Measurements from ENCODE around the gene ZBTB4.
A peak's percentile ranks its signal among the peaks of the same experiment; 100 is the strongest.

The ZBTB4 gene, protein sequence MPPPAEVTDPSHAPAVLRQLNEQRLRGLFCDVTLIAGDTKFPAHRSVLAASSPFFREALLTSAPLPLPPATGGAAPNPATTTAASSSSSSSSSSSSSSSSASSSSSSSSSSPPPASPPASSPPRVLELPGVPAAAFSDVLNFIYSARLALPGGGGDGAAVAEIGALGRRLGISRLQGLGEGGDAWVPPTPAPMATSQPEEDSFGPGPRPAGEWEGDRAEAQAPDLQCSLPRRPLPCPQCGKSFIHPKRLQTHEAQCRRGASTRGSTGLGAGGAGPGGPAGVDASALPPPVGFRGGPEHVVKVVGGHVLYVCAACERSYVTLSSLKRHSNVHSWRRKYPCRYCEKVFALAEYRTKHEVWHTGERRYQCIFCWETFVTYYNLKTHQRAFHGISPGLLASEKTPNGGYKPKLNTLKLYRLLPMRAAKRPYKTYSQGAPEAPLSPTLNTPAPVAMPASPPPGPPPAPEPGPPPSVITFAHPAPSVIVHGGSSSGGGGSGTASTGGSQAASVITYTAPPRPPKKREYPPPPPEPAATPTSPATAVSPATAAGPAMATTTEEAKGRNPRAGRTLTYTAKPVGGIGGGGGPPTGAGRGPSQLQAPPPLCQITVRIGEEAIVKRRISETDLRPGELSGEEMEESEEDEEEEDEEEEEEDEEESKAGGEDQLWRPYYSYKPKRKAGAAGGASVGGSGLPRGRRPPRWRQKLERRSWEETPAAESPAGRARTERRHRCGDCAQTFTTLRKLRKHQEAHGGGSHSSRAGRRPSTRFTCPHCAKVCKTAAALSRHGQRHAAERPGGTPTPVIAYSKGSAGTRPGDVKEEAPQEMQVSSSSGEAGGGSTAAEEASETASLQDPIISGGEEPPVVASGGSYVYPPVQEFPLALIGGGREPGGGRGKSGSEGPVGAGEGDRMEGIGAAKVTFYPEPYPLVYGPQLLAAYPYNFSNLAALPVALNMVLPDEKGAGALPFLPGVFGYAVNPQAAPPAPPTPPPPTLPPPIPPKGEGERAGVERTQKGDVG

DNA sequence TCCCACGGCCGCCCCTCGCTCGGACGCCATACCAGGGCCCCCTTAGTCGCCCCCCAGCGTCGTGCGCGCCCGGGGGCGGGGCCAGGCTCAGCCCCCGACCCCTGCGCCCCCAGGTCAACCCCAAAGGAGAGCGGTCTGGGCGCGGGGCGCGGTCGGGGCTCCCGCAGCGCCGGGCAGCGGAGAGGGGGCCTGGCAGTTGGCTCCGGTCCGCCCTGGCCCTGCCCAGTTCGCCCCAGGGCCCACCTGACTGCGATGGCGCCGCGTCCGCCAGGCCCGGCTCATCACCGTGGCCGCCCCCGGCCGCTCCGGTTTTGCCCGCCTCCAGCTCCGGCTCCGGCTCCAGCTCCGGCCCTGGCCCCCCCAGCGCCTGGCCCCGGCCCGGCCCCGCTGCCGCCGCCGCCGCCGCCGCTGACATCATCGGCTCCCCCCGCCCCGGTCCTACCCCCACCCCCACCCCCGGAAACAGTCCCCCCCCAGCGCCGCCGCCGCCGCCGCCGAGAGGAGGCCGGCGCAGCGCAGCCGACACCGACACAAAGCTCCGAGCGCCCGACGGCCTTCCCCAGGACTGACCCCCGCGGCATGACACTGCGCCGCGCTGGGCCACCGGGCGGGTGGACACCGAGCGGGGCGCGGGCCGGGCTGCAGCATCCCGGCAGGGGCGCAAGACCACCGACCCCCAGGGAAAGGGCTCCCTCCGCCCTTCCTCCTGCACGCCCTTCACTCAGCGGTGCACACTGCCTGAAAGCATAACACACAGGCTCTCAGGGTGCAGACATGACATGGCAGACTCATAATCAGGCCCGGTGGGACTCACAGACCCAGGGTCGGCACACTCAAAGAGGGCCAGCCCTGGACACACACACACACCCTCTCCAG is at the start of gene ZBTB4:
Gene ZBTB4 (minus strand): TSS at position 419 of the 876 bp plus-strand sequence. CDS start 12,830 bp downstream, outside the sequence.
- peak within 1 kb of the TSS; percentile 95 for H3K27ac ChIP-seq
- no peak for DNase-seq (ENCODE audit: low read depth, low spot score)

DNA sequence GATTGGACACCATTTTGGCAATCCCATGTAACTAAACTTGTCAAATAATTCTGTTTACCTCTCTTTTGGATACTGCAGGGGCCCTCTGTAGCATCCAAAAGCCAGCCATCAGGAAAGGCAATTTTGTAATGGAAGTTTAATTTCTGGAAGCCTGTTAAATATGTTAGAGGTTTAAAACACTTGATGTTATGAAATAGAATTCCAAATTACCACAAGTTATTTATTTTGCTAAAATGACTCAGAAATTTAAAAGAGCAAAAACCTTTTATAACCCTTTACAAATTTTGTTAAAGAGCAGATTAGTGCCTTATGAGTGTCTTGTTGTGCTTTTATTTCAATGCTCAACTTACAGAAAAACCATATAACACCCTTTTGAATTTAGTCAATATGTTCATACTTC is 49.4 kb upstream of the ZBTB4 start:
- H3K27ac ChIP-seq = no peak overlapping the region

DNA sequence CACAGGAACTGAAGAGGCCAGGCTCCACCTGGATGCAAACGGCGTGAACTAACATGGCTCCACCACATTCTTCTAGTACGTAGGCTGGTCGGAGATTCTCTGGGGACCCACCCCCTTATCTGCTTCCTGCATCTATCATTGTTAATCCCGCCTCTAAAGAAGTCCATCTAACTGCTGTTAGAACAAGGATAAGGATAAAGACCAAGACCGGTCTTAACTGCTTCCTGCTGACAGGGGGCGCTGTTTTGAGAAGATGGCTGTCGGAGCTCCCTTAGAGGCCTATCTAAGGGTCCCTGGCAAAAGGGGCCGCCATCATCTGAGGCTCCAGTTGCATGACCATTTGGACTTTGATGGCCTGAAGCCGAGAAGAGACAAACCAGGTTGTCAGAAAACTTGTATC is 43.6 kb upstream of the ZBTB4 start:
- H3K27ac ChIP-seq = no peak overlapping the region
- DNase-seq (ENCODE audit: low read depth, low spot score) = no peak

More for the DNA sequence above, 49.4 kb upstream of the ZBTB4 start:
- DNase-seq (ENCODE audit: low read depth, low spot score) = no peak

- no peak overlapping the region for H3K27ac ChIP-seq
Measured at GRCh38 chr17:7515911-7516610, 36.6 kb upstream of the ZBTB4 start.

DNA sequence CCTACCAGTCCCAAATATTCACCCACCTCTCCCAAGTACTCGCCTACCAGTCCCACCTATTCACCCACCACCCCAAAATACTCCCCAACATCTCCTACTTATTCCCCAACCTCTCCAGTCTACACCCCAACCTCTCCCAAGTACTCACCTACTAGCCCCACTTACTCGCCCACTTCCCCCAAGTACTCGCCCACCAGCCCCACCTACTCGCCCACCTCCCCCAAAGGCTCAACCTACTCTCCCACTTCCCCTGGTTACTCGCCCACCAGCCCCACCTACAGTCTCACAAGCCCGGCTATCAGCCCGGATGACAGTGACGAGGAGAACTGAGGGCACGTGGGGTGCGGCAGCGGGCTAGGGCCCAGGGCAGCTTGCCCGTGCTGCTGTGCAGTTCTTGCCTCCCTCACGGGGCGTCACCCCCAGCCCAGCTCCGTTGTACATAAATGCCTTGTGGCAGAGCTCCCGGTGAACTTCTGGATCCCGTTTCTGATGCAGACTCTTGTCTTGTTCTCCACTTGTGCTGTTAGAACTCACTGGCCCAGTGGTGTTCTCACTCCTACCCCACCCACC is 34.5 kb upstream of the ZBTB4 start:
- H3K27ac ChIP-seq = no peak overlapping the region
- no peak for DNase-seq (ENCODE audit: low read depth, low spot score)

More at GRCh38 chr17:7515911-7516610, 36.6 kb upstream of the ZBTB4 start:
- no peak for DNase-seq (ENCODE audit: low read depth, low spot score)

GRCh38 chr17:7512824-7513540 is 33.6 kb upstream of the ZBTB4 start:
- DNase-seq (ENCODE audit: low read depth, low spot score) = no peak
- H3K27ac ChIP-seq = no peak overlapping the region

- no peak for DNase-seq (ENCODE audit: low read depth, low spot score)
- H3K27ac ChIP-seq = no peak overlapping the region
Measured at GRCh38 chr17:7512105-7512504, 32.7 kb upstream of the ZBTB4 start.

DNA sequence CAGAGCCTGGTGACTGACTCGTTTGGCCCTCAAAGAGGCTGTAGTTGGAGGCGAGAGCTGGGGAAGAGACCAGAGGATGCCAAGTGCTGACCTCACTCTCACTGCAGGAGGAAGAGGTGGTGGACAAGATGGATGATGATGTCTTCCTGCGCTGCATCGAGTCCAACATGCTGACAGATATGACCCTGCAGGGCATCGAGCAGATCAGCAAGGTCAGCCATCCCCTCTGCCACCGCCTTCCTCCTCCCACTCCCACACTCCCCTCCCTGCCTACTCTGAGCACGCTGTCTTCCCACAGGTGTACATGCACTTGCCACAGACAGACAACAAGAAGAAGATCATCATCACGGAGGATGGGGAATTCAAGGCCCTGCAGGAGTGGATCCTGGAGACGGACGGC is 31.7 kb upstream of the ZBTB4 start:
- H3K27ac ChIP-seq = no peak overlapping the region
- no peak for DNase-seq (ENCODE audit: low read depth, low spot score)

- DNase-seq (ENCODE audit: low read depth, low spot score) = no peak
- H3K27ac ChIP-seq = no peak overlapping the region
Measured at GRCh38 chr17:7509937-7510336, 30.5 kb upstream of the ZBTB4 start.

DNA sequence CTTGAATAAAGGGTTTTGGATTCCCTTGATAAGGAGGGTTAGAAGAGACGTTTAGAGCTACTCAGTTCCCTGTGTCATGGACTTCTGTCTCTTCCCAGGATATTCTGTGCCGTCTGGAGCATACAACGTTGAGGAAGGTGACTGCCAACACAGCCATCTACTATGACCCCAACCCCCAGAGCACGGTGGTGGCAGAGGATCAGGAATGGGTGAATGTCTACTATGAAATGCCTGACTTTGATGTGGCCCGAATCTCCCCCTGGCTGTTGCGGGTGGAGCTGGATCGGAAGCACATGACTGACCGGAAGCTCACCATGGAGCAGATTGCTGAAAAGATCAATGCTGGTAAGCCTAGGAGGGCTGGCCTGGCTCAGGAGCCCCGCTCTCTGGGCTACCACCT is 29.4 kb upstream of the ZBTB4 start:
- H3K27ac ChIP-seq = no peak overlapping the region
- DNase-seq (ENCODE audit: low read depth, low spot score) = no peak

DNA sequence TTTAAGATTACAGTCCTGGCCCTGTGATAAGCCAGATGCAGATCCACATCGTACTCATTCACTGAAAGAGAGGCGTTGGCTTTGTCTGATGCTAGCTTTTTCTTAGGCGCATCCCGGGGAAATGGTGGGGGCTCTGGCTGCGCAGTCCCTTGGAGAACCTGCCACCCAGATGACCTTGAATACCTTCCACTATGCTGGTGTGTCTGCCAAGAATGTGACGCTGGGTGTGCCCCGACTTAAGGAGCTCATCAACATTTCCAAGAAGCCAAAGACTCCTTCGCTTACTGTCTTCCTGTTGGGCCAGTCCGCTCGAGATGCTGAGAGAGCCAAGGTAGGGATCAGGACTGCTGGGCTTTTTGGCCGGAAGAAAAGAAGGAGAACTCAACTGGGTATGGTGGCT is 28.7 kb upstream of the ZBTB4 start:
- H3K27ac ChIP-seq = no peak overlapping the region
- no peak for DNase-seq (ENCODE audit: low read depth, low spot score)

DNA sequence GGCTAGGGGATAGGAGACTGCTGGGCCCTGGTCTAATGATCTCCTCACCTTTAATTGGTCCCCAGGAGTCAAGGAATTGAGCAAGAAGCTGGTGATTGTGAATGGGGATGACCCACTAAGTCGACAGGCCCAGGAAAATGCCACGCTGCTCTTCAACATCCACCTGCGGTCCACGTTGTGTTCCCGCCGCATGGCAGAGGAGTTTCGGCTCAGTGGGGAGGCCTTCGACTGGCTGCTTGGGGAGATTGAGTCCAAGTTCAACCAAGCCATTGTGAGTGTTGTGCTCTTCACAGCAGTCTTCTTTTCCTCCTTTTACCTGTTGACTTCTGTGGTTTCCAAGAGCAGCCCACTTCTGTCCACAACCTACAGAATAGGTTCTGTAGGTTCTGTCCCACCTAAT is 24.1 kb upstream of the ZBTB4 start:
- no peak overlapping the region for H3K27ac ChIP-seq
- no peak for DNase-seq (ENCODE audit: low read depth, low spot score)

DNA sequence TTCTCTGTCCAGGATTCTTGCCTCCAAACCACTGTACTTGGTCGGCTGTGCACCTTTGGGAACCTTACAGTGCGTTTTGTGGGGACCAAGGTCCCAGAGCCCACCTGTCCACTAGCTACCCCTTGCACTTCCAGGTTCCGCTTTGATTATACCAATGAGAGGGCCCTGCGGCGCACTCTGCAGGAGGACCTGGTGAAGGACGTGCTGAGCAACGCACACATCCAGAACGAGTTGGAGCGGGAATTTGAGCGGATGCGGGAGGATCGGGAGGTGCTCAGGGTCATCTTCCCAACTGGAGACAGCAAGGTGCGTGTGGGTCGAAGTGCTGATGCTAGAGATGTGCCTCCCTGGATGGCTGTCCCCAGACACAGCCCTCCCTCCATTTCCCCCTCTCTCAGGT is 23.6 kb upstream of the ZBTB4 start:
- DNase-seq (ENCODE audit: low read depth, low spot score) = no peak
- H3K27ac ChIP-seq = no peak overlapping the region

DNA sequence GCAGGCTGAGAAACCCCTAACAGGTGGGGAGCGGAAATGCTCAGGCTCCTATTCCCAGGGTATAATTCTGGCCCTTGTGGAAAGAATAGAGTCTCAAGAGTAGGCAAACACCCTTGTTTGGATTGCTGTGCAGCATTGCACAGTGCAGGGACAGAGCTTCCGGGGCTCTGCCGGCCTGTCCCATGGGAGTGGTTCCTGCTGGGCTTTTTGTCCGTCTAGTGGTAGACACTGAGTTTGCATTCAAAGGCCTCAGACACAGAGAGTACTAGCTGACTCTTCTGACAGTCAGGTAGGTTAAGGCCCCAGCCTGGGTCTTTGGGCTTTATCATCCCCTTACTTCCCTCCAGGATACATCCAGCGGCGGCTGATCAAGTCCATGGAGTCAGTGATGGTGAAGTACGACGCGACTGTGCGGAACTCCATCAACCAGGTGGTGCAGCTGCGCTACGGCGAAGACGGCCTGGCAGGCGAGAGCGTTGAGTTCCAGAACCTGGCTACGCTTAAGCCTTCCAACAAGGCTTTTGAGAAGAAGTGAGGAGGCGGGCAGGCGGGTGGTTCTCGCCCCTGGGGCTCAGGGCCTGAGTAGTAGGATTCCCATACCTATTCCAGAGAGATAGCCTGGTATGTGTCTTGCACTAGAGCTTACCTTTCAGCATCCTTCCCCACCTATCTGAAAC is 22.9 kb upstream of the ZBTB4 start:
- no peak for DNase-seq (ENCODE audit: low read depth, low spot score)
- no peak overlapping the region for H3K27ac ChIP-seq

DNA sequence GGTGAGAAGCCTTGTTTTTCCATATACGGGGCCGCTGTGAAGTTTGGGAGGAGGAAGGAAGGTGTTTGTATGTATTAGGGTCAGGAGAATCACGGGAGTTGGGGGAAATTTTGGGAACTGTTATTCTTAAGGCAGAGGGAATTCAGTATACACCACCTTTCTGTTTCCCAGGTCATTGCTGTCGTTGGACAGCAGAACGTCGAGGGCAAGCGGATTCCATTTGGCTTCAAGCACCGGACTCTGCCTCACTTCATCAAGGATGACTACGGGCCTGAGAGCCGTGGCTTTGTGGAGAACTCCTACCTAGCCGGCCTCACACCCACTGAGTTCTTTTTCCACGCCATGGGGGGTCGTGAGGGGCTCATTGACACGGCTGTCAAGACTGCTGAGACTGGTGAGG is 22.3 kb upstream of the ZBTB4 start:
- DNase-seq (ENCODE audit: low read depth, low spot score) = no peak
- no peak overlapping the region for H3K27ac ChIP-seq

DNA sequence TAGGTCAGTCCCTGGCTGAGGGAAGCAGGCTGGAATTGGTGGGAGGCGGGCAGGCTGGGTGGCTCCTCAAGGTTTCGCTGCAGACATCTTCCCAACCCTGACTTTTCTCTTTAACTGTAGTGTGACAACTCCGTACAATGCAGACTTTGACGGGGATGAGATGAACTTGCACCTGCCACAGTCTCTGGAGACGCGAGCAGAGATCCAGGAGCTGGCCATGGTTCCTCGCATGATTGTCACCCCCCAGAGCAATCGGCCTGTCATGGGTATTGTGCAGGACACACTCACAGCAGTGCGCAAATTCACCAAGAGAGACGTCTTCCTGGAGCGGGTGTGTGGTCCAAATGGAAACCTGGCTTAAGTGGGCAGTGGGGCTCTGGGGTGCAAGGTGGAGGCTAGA is 19.7 kb upstream of the ZBTB4 start:
- no peak for DNase-seq (ENCODE audit: low read depth, low spot score)
- no peak overlapping the region for H3K27ac ChIP-seq

- H3K27ac ChIP-seq = no peak overlapping the region
- DNase-seq (ENCODE audit: low read depth, low spot score) = no peak
Measured at GRCh38 chr17:7497636-7498035, 18.2 kb upstream of the ZBTB4 start.

- no peak for DNase-seq (ENCODE audit: low read depth, low spot score)
- H3K27ac ChIP-seq = no peak overlapping the region
Measured at GRCh38 chr17:7497228-7497627, 17.8 kb upstream of the ZBTB4 start.

All from epithelial cell of prostate (primary cell).